ENCODE data around the gene GRIK4. TPM values are rescaled to one million over a fixed set of nuclear protein-coding genes. Genes with fewer than 3 reads are reported as not detected.

Gene GRIK4
- polyA plus RNA-seq, 1 experiment: 0.55 TPM

DNA sequence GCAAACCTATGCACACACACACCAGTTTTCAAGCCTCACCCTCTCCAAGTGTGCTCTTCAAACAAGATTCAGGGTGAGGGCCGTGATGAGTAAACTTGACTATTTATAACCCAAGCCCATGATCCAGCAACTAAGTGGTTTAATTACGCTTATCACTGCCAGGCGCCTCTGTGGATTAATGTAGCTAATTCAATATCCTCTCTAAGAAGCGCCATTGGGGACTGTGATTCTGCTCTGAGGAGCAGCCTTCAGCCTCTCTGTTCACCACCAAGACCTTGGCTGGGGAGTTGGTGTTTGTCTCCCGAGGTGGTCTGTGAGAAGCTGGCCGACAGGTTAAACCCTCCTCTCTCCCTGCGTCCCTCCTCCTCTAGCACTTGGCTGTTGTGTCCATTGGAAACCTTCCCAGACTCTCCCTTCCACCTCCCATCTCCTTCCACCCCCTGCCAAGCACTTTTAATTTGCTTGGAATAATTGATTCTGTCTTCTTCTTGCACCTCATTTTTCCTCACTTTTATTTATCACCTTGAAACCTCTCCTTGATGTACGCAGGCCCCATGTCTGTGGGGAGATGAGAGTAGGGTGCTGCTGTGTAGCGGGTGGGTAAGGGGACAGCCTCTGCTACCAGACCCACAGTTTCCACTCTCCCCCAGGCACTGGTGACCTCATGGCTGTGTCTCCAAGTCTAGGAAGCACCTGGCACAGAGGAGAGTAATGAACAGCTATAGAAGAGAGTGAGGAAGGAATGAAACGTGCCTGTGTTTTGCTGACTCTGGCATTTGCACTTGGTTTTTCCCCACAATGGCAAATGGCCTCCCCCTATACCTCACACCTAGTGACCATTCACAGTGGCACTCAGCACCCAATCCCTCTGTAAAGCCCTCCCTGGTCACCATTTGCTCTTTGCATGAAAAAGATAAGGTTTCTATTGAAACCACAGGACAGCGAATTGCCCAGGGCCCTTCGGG is 236.6 kb downstream of the GRIK4 start:
- CTCF ChIA-PET: interaction anchor here (1.8 kb wide), 1 partner anchor 54 kb away, joined by 5 read pairs; no protein-coding TSS in a partner anchor

DNA sequence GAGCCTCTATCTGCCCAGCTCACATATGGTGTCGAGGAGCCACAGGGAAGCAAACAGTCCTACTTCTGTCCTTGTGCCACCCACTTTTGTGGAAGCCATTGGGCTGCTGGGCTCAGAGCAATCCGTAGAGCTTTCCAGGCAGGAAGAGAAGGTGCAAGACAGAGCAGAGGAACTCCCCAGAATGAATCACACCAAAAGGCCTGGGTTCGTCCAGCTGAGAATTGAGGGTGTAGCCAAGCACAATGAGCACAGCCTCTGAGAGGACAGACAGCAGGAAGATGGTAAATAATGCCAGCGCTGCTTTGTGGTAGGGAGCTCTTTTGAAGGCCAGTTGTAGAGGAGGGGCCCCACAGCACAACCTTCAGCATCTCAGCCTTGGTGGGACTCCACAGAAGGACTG is 237.8 kb downstream of the GRIK4 start:
- Histone ChIP-seq H3K9me3 (ENCODE audit: control insufficient read depth, insufficient read depth, low read length) (no peaks in the 10 kb centered on the region), H3K27me3 (ENCODE audit: control insufficient read depth, insufficient read depth, low read length) (peaks cover 19% of the 10 kb centered on the region), H3K4me3 (ENCODE audit: low read depth, low read length) (no peak overlapping the region), H3K27ac (ENCODE audit: low read depth, low read length) (no peak overlapping the region)
- CTCF ChIA-PET: no interaction called here
- TF ChIP-seq, protein P1, sequence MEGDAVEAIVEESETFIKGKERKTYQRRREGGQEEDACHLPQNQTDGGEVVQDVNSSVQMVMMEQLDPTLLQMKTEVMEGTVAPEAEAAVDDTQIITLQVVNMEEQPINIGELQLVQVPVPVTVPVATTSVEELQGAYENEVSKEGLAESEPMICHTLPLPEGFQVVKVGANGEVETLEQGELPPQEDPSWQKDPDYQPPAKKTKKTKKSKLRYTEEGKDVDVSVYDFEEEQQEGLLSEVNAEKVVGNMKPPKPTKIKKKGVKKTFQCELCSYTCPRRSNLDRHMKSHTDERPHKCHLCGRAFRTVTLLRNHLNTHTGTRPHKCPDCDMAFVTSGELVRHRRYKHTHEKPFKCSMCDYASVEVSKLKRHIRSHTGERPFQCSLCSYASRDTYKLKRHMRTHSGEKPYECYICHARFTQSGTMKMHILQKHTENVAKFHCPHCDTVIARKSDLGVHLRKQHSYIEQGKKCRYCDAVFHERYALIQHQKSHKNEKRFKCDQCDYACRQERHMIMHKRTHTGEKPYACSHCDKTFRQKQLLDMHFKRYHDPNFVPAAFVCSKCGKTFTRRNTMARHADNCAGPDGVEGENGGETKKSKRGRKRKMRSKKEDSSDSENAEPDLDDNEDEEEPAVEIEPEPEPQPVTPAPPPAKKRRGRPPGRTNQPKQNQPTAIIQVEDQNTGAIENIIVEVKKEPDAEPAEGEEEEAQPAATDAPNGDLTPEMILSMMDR (IDR thresholded peaks at IDR 0.05; ENCODE audit: low read depth, low read length): no peak
- POLR2A ChIA-PET: no interaction called here
- no peak for DNase-seq (ENCODE audit: low read depth, low spot score)

More for the DNA sequence above, 236.6 kb downstream of the GRIK4 start:
- H3K9me3 ChIP-seq (ENCODE audit: control insufficient read depth, insufficient read depth, low read length): no peaks in the 10 kb centered on the region
- POLR2A ChIA-PET: no interaction called here
- TF ChIP-seq, protein P1 (IDR thresholded peaks at IDR 0.05; ENCODE audit: low read depth, low read length): no peak
- no peak overlapping the region for H3K4me3 ChIP-seq (ENCODE audit: low read depth, low read length)
- peaks cover 26% of the 10 kb centered on the region for H3K27me3 ChIP-seq (ENCODE audit: control insufficient read depth, insufficient read depth, low read length)
- H3K27ac ChIP-seq (ENCODE audit: low read depth, low read length): no peak overlapping the region
- no peak for DNase-seq (ENCODE audit: low read depth, low spot score)

DNA sequence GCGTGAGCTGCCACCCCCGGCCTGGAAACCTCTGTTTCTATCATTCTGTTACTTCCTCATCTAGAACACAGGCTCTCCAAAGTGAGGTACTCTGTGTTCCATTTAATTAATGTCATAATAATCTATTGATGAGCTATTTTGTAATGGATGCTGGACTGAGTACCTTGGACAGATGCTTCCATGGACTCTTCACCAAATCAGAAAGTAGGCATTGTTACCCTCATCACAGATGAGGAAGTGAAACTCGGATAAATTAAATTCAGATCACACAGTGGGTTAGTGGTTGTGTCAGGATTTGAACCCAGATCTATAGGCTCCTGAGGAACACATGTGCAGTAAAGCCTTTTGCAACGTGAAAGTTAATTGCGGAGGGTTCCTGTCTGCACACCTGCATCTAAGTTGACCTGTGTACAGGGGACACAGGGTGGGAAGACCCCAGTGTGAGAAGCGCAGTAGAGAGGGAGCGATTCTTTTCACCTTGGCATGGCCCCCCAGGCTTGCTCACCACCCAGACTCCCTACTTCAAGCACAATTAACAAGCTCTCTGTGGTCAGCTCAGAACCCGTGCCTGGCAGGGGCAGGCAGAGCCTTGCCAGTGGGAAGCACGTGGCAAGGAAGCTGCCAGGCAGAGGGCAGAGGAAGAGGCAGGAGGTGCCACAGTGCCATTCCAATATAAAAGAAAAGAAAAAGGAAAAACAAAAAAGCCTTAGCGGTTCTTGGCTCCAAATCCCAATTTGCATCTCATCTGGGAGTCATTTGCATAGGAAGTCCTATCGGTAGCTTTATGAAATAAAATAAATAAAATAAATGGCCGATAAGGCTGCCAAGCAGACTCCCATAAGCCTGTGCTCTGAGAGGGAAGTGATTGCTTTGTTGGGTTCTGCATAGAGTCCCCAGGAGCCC is 239.3 kb downstream of the GRIK4 start:
- TF ChIP-seq, protein P1 (IDR thresholded peaks at IDR 0.05; ENCODE audit: low read depth, low read length): no peak
- POLR2A ChIA-PET: no interaction called here
- no peaks in the 10 kb centered on the region for H3K9me3 ChIP-seq (ENCODE audit: control insufficient read depth, insufficient read depth, low read length)
- CTCF ChIA-PET: interaction anchor here (0.6 kb wide), 1 partner anchor 235 kb away, joined by 3 read pairs; no protein-coding TSS in a partner anchor
- DNase-seq (ENCODE audit: low read depth, low spot score): no peak
- H3K27ac ChIP-seq (ENCODE audit: low read depth, low read length): no peak overlapping the region
- peaks cover 20% of the 10 kb centered on the region for H3K27me3 ChIP-seq (ENCODE audit: control insufficient read depth, insufficient read depth, low read length)
- no peak overlapping the region for H3K4me3 ChIP-seq (ENCODE audit: low read depth, low read length)

DNA sequence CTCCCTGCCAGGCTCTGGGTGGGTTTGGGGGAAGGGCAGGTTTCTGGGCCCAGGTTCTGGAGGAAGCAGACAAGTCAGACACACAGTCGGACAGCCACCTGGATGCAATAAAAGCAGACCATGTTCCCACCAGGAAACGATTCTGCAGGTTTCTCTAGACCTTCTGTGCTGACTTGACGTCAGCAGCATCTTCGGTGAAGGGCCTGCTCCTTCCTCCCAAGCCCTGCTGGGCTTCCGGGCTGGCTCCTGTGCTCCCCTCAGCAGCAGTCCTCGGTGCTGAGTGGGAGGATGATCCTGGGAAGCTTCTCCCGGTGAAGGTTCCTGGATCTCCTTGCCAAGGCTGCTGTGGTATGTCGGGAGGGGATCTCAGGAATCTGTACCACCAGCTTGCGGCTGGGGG is 240.0 kb downstream of the GRIK4 start:
- no peak overlapping the region for H3K27ac ChIP-seq (ENCODE audit: low read depth, low read length)
- CTCF ChIA-PET: no interaction called here

More for the DNA sequence above, 240.0 kb downstream of the GRIK4 start:
- H3K9me3 ChIP-seq (ENCODE audit: control insufficient read depth, insufficient read depth, low read length): no peaks in the 10 kb centered on the region
- no peak for DNase-seq (ENCODE audit: low read depth, low spot score)
- H3K4me3 ChIP-seq (ENCODE audit: low read depth, low read length): no peak overlapping the region
- POLR2A ChIA-PET: no interaction called here
- TF ChIP-seq, protein P1 (IDR thresholded peaks at IDR 0.05; ENCODE audit: low read depth, low read length): no peak
- peaks cover 17% of the 10 kb centered on the region for H3K27me3 ChIP-seq (ENCODE audit: control insufficient read depth, insufficient read depth, low read length)

Measured in AG04450 (cell line).